Astrocyte (in vitro differentiated cells and primary cell): ENCODE measurements around the gene ADAMTS17.

Experiments used
- CTCF ChIP-seq: IDR thresholded peaks from 2 replicates; pipeline ENCODE4 v1.5.1; 2011; ENCODE audit warnings: low read depth, mild to moderate bottlenecking, inconsistent platforms, low read length, moderate library complexity; ENCODE audit not compliant: insufficient read depth
- EZH2 ChIP-seq: IDR thresholded peaks from 2 replicates; pipeline ENCODE4 v1.6.1; 2012; ENCODE audit warnings: mild to moderate bottlenecking, low read length, inconsistent platforms; ENCODE audit not compliant: insufficient read depth

- TF ChIP-seq CTCF, result no peak
- TF ChIP-seq EZH2, result no peak
Observed at GRCh38 chr15:100330629-100331215, 11.1 kb downstream of the ADAMTS17 start.
